HepG2 (cell line): ENCODE results near the gene COQ7. TPM values are rescaled to one million over a fixed set of nuclear protein-coding genes. Genes with fewer than 3 reads are reported as not detected.
A peak's percentile ranks its signal among the peaks of the same experiment; 100 is the strongest.

Experiments used
- ARID2 ChIP-seq: sonication (generic); formaldehyde crosslinking; IDR thresholded peaks from 2 replicates; pipeline ENCODE4 v1.8.1; 2022; ENCODE audit warnings: mild to moderate bottlenecking, missing genetic modification reagents, borderline replicate concordance
- ATF7 ChIP-seq, 2 experiments: fragments of 450-650 bp in 1 of 2; sonication (generic) in 1 of 2; formaldehyde crosslinking in 1 of 2; IDR thresholded peaks; 2 replicates each; pipeline versions ENCODE4 v1.4.0 to v1.6.1; 2016 to 2020; ENCODE audit warnings: antibody characterized with exemption in 1 of 2, mild to moderate bottlenecking in 1 of 2, missing genetic modification reagents in 1 of 2
- BHLHE40 ChIP-seq: IDR thresholded peaks from 2 replicates; pipeline ENCODE4 v1.6.1; 2011; ENCODE audit warnings: low read length, improper control_type of control experiment
- FOXA3 ChIP-seq: IDR thresholded peaks from 2 replicates; pipeline ENCODE4 v1.6.1; 2016; ENCODE audit warnings: missing genetic modification reagents, missing compliant biosample characterization
- GFI1 ChIP-seq: sonication (generic); formaldehyde crosslinking; IDR thresholded peaks from 2 replicates; pipeline ENCODE4 v1.5.0; 2020; ENCODE audit warnings: missing genetic modification reagents, mild to moderate bottlenecking, borderline replicate concordance
- ISX ChIP-seq: sonication (generic); formaldehyde crosslinking; conservative IDR thresholded peaks from 2 replicates; pipeline ENCODE4 v1.5.0; 2020; ENCODE audit warnings: missing genetic modification reagents
- KLF12 ChIP-seq: sonication (generic); formaldehyde crosslinking; IDR thresholded peaks from 2 replicates; pipeline ENCODE4 v1.4.0; 2020; ENCODE audit warnings: missing genetic modification reagents, borderline replicate concordance
- KLF9 ChIP-seq: IDR thresholded peaks from 2 replicates; pipeline ENCODE4 v1.6.1; 2016; ENCODE audit warnings: low read depth
- NFAT5 ChIP-seq: sonication (generic); formaldehyde crosslinking; IDR thresholded peaks from 2 replicates; pipeline ENCODE4 v1.4.0; 2020; ENCODE audit warnings: missing genetic modification reagents
- PHF21A ChIP-seq: sonication (generic); formaldehyde crosslinking; IDR thresholded peaks from 2 replicates; pipeline ENCODE4 v1.5.0; 2020; ENCODE audit warnings: mild to moderate bottlenecking, missing genetic modification reagents
- POLR2G ChIP-seq: fragments of 200-400 bp; formaldehyde crosslinking; IDR thresholded peaks from 2 replicates; pipeline ENCODE4 v1.6.1; 2018; ENCODE audit warnings: mild to moderate bottlenecking, low read depth, low read length, moderate library complexity
- RARA ChIP-seq: IDR thresholded peaks from 2 replicates; pipeline ENCODE4 v1.6.1; 2016; ENCODE audit warnings: missing genetic modification reagents, missing compliant biosample characterization
- SP2 ChIP-seq: sonication (generic); formaldehyde crosslinking; IDR thresholded peaks from 2 replicates; pipeline ENCODE4 v1.5.1; 2020; ENCODE audit warnings: mild to moderate bottlenecking, missing genetic modification reagents
- ZBTB1 ChIP-seq: sonication (generic); formaldehyde crosslinking; IDR thresholded peaks from 2 replicates; pipeline ENCODE4 v1.4.0; 2020; ENCODE audit warnings: missing genetic modification reagents, borderline replicate concordance
- ZBTB44 ChIP-seq: sonication (generic); formaldehyde crosslinking; IDR thresholded peaks from 2 replicates; pipeline ENCODE4 v1.4.0; 2020; ENCODE audit warnings: missing genetic modification reagents
- ZNF18 ChIP-seq: sonication (generic); formaldehyde crosslinking; IDR thresholded peaks from 2 replicates; pipeline ENCODE4 v1.8.0; 2022; ENCODE audit warnings: mild to moderate bottlenecking, missing genetic modification reagents; ENCODE audit not compliant: insufficient replicate concordance
- ZNF329 ChIP-seq: sonication (generic); formaldehyde crosslinking; IDR thresholded peaks from 2 replicates; pipeline ENCODE4 v1.9.0; 2021; ENCODE audit warnings: low read depth, mild to moderate bottlenecking, missing genetic modification reagents
- ZNF501 ChIP-seq: sonication (generic); formaldehyde crosslinking; IDR thresholded peaks from 2 replicates; pipeline ENCODE4 v1.5.1; 2020; ENCODE audit warnings: mild to moderate bottlenecking, moderate library complexity, missing genetic modification reagents
- ZNF703 ChIP-seq: sonication (generic); formaldehyde crosslinking; IDR thresholded peaks from 2 replicates; pipeline ENCODE4 v1.5.1; 2020; ENCODE audit warnings: missing genetic modification reagents, mild to moderate bottlenecking, moderate library complexity, borderline replicate concordance
- ZNF780A ChIP-seq: sonication (generic); formaldehyde crosslinking; IDR thresholded peaks from 2 replicates; pipeline ENCODE4 v1.8.0; 2022; ENCODE audit warnings: mild to moderate bottlenecking, missing genetic modification reagents, moderate library complexity
- polyA plus RNA-seq, 8 experiments: library from polyadenylated mRNA; depleted of rRNA in 3 of 8; stranded (reverse) in 7 of 8; unstranded in 1 of 8; fragments of >200 nt; fragmentation: Illumina TruSeq in 4 of 8; extraction: Trizol in 4 of 8; gene quantifications; 2 replicates each; pipeline versions ENCODE4 v1.2.1 to v1.2.3, GENCODE V29; 2011 to 2016; ENCODE audit warnings: low read depth in 4 of 8, missing spikeins in 1 of 8, mixed read lengths in 1 of 8; ENCODE audit not compliant: insufficient read depth in 1 of 8
- total RNA-seq, 5 experiments: library from RNA; depleted of rRNA; stranded (reverse); fragments of >200 nt; fragmentation: Illumina TruSeq; extraction: Trizol; gene quantifications; 2 replicates each; pipeline ENCODE4 v1.2.3, GENCODE V29; 2016; ENCODE audit warnings: low read depth in 1 of 5

Gene COQ7
- total and polyA plus RNA-seq, 2 of the 13 experiments (the other 11 are each of a cell fraction or from before 2014, with no cell fraction given): 20.1 to 45.7 TPM

- TF ChIP-seq NFAT5 (CRISPR knock-in tag) (no peak), ZNF780A (CRISPR knock-in tag) (0 out of 2 replicates have a peak, but pooled peaks have one; percentile 0), ZBTB44 (CRISPR knock-in tag) (no peak), GFI1 (CRISPR knock-in tag) (0 out of 2 replicates have a peak, but pooled peaks have one; percentile 8), ZNF18 (CRISPR knock-in tag) (peak; percentile 59), ISX (CRISPR knock-in tag) (0 out of 2 replicates have a peak, but pooled peaks have one; percentile 3), ZBTB1 (CRISPR knock-in tag) (no peak), POLR2G (peak; percentile 51), SP2 (0 out of 2 replicates have a peak, but pooled peaks have one; percentile 9), ZNF329 (CRISPR knock-in tag) (0 out of 2 replicates have a peak, but pooled peaks have one; percentile 27), BHLHE40 (no peak), KLF12 (CRISPR knock-in tag) (peak; percentile 58; the same call in 1 of the 2 replicates), ZNF501 (CRISPR knock-in tag) (0 out of 2 replicates have a peak, but pooled peaks have one; percentile 18), KLF9 (CRISPR knock-in tag) (0 out of 2 replicates have a peak, but pooled peaks have one; percentile 41), ARID2 (CRISPR knock-in tag) (0 out of 2 replicates have a peak, but pooled peaks have one; percentile 50), ATF7 (IDR thresholded peaks at IDR 0.05) (peak; percentile 86), ATF7 (CRISPR knock-in tag; IDR thresholded peaks at IDR 0.05) (no peak; the same call in none of the 2 replicates), RARA (CRISPR knock-in tag) (peak; percentile 26; the same call in 1 of the 2 replicates), ZNF703 (0 out of 2 replicates have a peak, but pooled peaks have one; percentile 47), PHF21A (peak; percentile 15; the same call in 1 of the 2 replicates), FOXA3 (peak; percentile 65)
Observed at GRCh38 chr16:19108409-19109287, 41.2 kb downstream of the COQ7 start (continued).
